Activated naive CD8-positive, alpha-beta T cell treated with anti-CD3 and anti-CD28 coated beads, Interleukin-2, amount 10 ng/mL, durations not matched to agents 7 days and 5 days (primary cell): ENCODE results near the gene FADS2. TPM values are rescaled to one million over a fixed set of nuclear protein-coding genes. Genes with fewer than 3 reads are reported as not detected.

Source experiments
- ATAC-seq: fragments of 150-1000 bp; cut with Tn5 transposase; one replicate; pipeline ENCODE4 v1.10.0; 2021; ENCODE audit warnings: low read depth, moderate library complexity
- POLR2A ChIA-PET: fragments of 350-600 bp; sonication (Branson Sonifier 250); formaldehyde crosslinking; loops from one replicate; lab custom pipeline; 2021; ENCODE audit warnings: antibody characterized with exemption; lab: Charles Lee
- DNase-seq: peaks from one replicate; pipeline ENCODE4 v3.0.0; 2021
- H3K27ac Mint-ChIP-seq: one replicate; pipeline ENCODE4 v1.8.0; 2022; ENCODE audit warnings: mild to moderate bottlenecking, mixed read lengths
- H3K27me3 Mint-ChIP-seq: one replicate; pipeline ENCODE4 v1.8.0; 2022; ENCODE audit warnings: mild to moderate bottlenecking, moderate library complexity, mixed read lengths
- H3K36me3 Mint-ChIP-seq: one replicate; pipeline ENCODE4 v1.8.0; 2021; ENCODE audit warnings: mild to moderate bottlenecking, mixed read lengths
- H3K4me1 Mint-ChIP-seq: one replicate; pipeline ENCODE4 v1.8.0; 2021; ENCODE audit warnings: mixed read lengths
- H3K4me3 Mint-ChIP-seq: one replicate; pipeline ENCODE4 v1.8.0; 2022; ENCODE audit warnings: mild to moderate bottlenecking, moderate library complexity, mixed read lengths
- H3K9me3 Mint-ChIP-seq: one replicate; pipeline ENCODE4 v1.8.0; 2021; ENCODE audit warnings: mixed read lengths
- total RNA-seq, 2 experiments: library from RNA; stranded (reverse); gene quantifications; one replicate each; pipeline ENCODE4 v1.2.3, GENCODE V29; 2021

Gene FADS2
- total RNA-seq, 2 experiments from 2014 or later: 245 to 280 TPM

GRCh38 chr11:61885166-61885778 lies 57.2 kb downstream of the FADS2 start:
- DNase-seq (no peak), ATAC-seq (no peak)
- H3K36me3 Mint-ChIP-seq: no peaks in the 10 kb centered on the region
- POLR2A ChIA-PET: no interaction called here
- no peak overlapping the region for H3K4me3 Mint-ChIP-seq
- peaks cover 1% of the 10 kb centered on the region for H3K27me3 Mint-ChIP-seq
- peaks cover 2% of the 10 kb centered on the region for H3K4me1 Mint-ChIP-seq
- H3K9me3 Mint-ChIP-seq: peaks cover 2% of the 10 kb centered on the region
- no peak overlapping the region for H3K27ac Mint-ChIP-seq

GRCh38 chr11:61885784-61886580 lies 57.9 kb downstream of the FADS2 start:
- Mint-ChIP-seq H3K36me3 (no peaks in the 10 kb centered on the region), H3K9me3 (peaks cover 2% of the 10 kb centered on the region), H3K4me1 (peaks cover 5% of the 10 kb centered on the region), H3K4me3 (no peak overlapping the region), H3K27me3 (no peaks in the 10 kb centered on the region), H3K27ac (no peak overlapping the region)
- ATAC-seq (no peak), DNase-seq (no peak)
- POLR2A ChIA-PET: no interaction called here

GRCh38 chr11:61886643-61887042 lies 58.5 kb downstream of the FADS2 start:
- no peak for ATAC-seq
- POLR2A ChIA-PET: no interaction called here
- H3K36me3 Mint-ChIP-seq: no peaks in the 10 kb centered on the region
- H3K4me1 Mint-ChIP-seq: peaks cover 2% of the 10 kb centered on the region
- H3K4me3 Mint-ChIP-seq: no peak overlapping the region
- peaks cover 2% of the 10 kb centered on the region for H3K9me3 Mint-ChIP-seq
- H3K27ac Mint-ChIP-seq: no peak overlapping the region
- DNase-seq: no peak
- no peaks in the 10 kb centered on the region for H3K27me3 Mint-ChIP-seq

- peaks cover 5% of the 10 kb centered on the region for H3K27me3 Mint-ChIP-seq
- POLR2A ChIA-PET: no interaction called here
- H3K4me3 Mint-ChIP-seq: no peak overlapping the region
- ATAC-seq (no peak), DNase-seq (no peak)
- peaks cover 2% of the 10 kb centered on the region for H3K4me1 Mint-ChIP-seq
- H3K27ac Mint-ChIP-seq: no peak overlapping the region
- peaks cover 2% of the 10 kb centered on the region for H3K9me3 Mint-ChIP-seq
- no peaks in the 10 kb centered on the region for H3K36me3 Mint-ChIP-seq
Observed at GRCh38 chr11:61887839-61888494, 59.9 kb downstream of the FADS2 start.

GRCh38 chr11:61888590-61888989 lies 60.5 kb downstream of the FADS2 start:
- peaks cover 2% of the 10 kb centered on the region for H3K9me3 Mint-ChIP-seq
- H3K4me1 Mint-ChIP-seq: peaks cover 2% of the 10 kb centered on the region
- POLR2A ChIA-PET: no interaction called here
- no peak overlapping the region for H3K27ac Mint-ChIP-seq
- H3K4me3 Mint-ChIP-seq: no peak overlapping the region
- H3K36me3 Mint-ChIP-seq: no peaks in the 10 kb centered on the region
- peaks cover 5% of the 10 kb centered on the region for H3K27me3 Mint-ChIP-seq
- ATAC-seq (no peak), DNase-seq (no peak)

- Mint-ChIP-seq H3K4me1 (peaks cover 4% of the 10 kb centered on the region), H3K36me3 (no peaks in the 10 kb centered on the region), H3K4me3 (no peak overlapping the region), H3K27me3 (peaks cover 5% of the 10 kb centered on the region), H3K9me3 (peaks cover 2% of the 10 kb centered on the region), H3K27ac (no peak overlapping the region)
- POLR2A ChIA-PET: no interaction called here
- DNase-seq (no peak), ATAC-seq (no peak)
Observed at GRCh38 chr11:61889831-61890230, 61.7 kb downstream of the FADS2 start.

- Mint-ChIP-seq H3K4me3 (peak overlapping the region; percentile 89), H3K27me3 (peaks cover 5% of the 10 kb centered on the region), H3K4me1 (peaks cover 4% of the 10 kb centered on the region), H3K27ac (peak overlapping the region; percentile 64), H3K36me3 (no peaks in the 10 kb centered on the region), H3K9me3 (peaks cover 2% of the 10 kb centered on the region)
- DNase-seq (peak; percentile 59), ATAC-seq (peak; percentile 53)
- POLR2A ChIA-PET: no interaction called here
Observed at GRCh38 chr11:61890529-61891330, 62.6 kb downstream of the FADS2 start.

GRCh38 chr11:61891331-61892084 lies 63.4 kb downstream of the FADS2 start, which contains the start of gene FADS3:
Gene FADS3, minus strand, starts transcription at chr11:61891545. Its CDS starts 164 bp downstream, at chr11:61891381.
- peaks cover 4% of the 10 kb centered on the region for H3K4me1 Mint-ChIP-seq
- POLR2A ChIA-PET: no interaction called here
- peak within 1 kb of the TSS; percentile 89 for H3K4me3 Mint-ChIP-seq
- H3K27ac Mint-ChIP-seq: peak within 1 kb of the TSS; percentile 64
- peaks cover 1% of the 10 kb centered on the region for H3K9me3 Mint-ChIP-seq
- peak; percentile 73 for DNase-seq
- ATAC-seq: peak; percentile 71
- peaks cover 5% of the 10 kb centered on the region for H3K27me3 Mint-ChIP-seq
- H3K36me3 Mint-ChIP-seq: no peaks in the 10 kb centered on the region

GRCh38 chr11:61892085-61892370 lies 63.9 kb downstream of the FADS2 start:
- Mint-ChIP-seq H3K36me3 (no peaks in the 10 kb centered on the region), H3K4me1 (peaks cover 4% of the 10 kb centered on the region), H3K27me3 (peaks cover 5% of the 10 kb centered on the region), H3K9me3 (no peaks in the 10 kb centered on the region), H3K27ac (no peak overlapping the region), H3K4me3 (peak overlapping the region; percentile 3)
- ATAC-seq (no peak), DNase-seq (no peak)
- POLR2A ChIA-PET: no interaction called here

GRCh38 chr11:61893981-61894380 lies 65.9 kb downstream of the FADS2 start:
- Mint-ChIP-seq H3K36me3 (no peaks in the 10 kb centered on the region), H3K27ac (no peak overlapping the region), H3K4me1 (peaks cover 5% of the 10 kb centered on the region), H3K4me3 (no peak overlapping the region), H3K27me3 (peaks cover 5% of the 10 kb centered on the region), H3K9me3 (no peaks in the 10 kb centered on the region)
- DNase-seq (no peak), ATAC-seq (no peak)
- POLR2A ChIA-PET: no interaction called here

GRCh38 chr11:61895046-61895717 lies 67.1 kb downstream of the FADS2 start:
- Mint-ChIP-seq H3K27me3 (peaks cover 5% of the 10 kb centered on the region), H3K27ac (no peak overlapping the region), H3K9me3 (no peaks in the 10 kb centered on the region), H3K36me3 (no peaks in the 10 kb centered on the region), H3K4me3 (no peak overlapping the region), H3K4me1 (peaks cover 9% of the 10 kb centered on the region)
- ATAC-seq (no peak), DNase-seq (no peak)
- POLR2A ChIA-PET: no interaction called here

- Mint-ChIP-seq H3K27me3 (peaks cover 5% of the 10 kb centered on the region), H3K9me3 (no peaks in the 10 kb centered on the region), H3K4me1 (peaks cover 9% of the 10 kb centered on the region), H3K36me3 (no peaks in the 10 kb centered on the region), H3K4me3 (no peak overlapping the region), H3K27ac (no peak overlapping the region)
- POLR2A ChIA-PET: interaction anchor here (1.3 kb wide), 1 partner anchor 103 kb away, joined by 3 read pairs; the partner anchor contains the start of genes FEN1 and TMEM258
- ATAC-seq (no peak), DNase-seq (no peak)
Observed at GRCh38 chr11:61895718-61896059, 67.6 kb downstream of the FADS2 start.
